ENCODE measurements around the gene BBLN.
"Not testable (repeated sequence)": the region's sequence is repeated elsewhere in the genome, so short reads cannot be mapped to it uniquely, and the experiment has no call there.

Gene BBLN

GRCh38 chr9:128124873-128125579 lies 35.0 kb upstream of the BBLN start:
- DNase-seq, result no peak

- no peak for DNase-seq
Measured at GRCh38 chr9:128125580-128126354, 34.3 kb upstream of the BBLN start.

- peak; percentile 80 for DNase-seq
Measured at GRCh38 chr9:128127568-128127989, 32.5 kb upstream of the BBLN start, which contains the start of gene PTGES2. Gene PTGES2 (minus strand): TSS chr9:128127729. CDS start chr9:128127717, 12 bp downstream.

- DNase-seq, result peak; percentile 89
Measured at GRCh38 chr9:128127990-128128835, 31.9 kb upstream of the BBLN start.

- no peak for DNase-seq
Measured at GRCh38 chr9:128128836-128129590, 31.1 kb upstream of the BBLN start.

- peak; percentile 35 for DNase-seq
Measured at GRCh38 chr9:128129976-128130590, 30.0 kb upstream of the BBLN start.

GRCh38 chr9:128130651-128131050 lies 29.4 kb upstream of the BBLN start:
- not testable (repeated sequence) for DNase-seq

- not testable (repeated sequence) for DNase-seq
Measured at GRCh38 chr9:128131346-128131745, 28.7 kb upstream of the BBLN start.

- not testable (repeated sequence) for DNase-seq
Measured at GRCh38 chr9:128132139-128132538, 27.9 kb upstream of the BBLN start.

GRCh38 chr9:128135561-128135960 lies 24.5 kb upstream of the BBLN start:
- not testable (repeated sequence) for DNase-seq

GRCh38 chr9:128136816-128137793 lies 23.0 kb upstream of the BBLN start:
- no peak for DNase-seq

- DNase-seq, result no peak
Measured at GRCh38 chr9:128138001-128138400, 22.1 kb upstream of the BBLN start.

- no peak for DNase-seq
Measured at GRCh38 chr9:128139621-128140020, 20.4 kb upstream of the BBLN start.

GRCh38 chr9:128141604-128142003 lies 18.5 kb upstream of the BBLN start:
- DNase-seq, result no peak

GRCh38 chr9:128142061-128142460 lies 18.0 kb upstream of the BBLN start:
- DNase-seq, result no peak

GRCh38 chr9:128142596-128142995 lies 17.5 kb upstream of the BBLN start:
- no peak for DNase-seq

- no peak for DNase-seq
Measured at GRCh38 chr9:128143525-128144238, 16.4 kb upstream of the BBLN start.

- DNase-seq, result no peak
Measured at GRCh38 chr9:128144239-128145181, 15.6 kb upstream of the BBLN start.

- DNase-seq, result no peak
Measured at GRCh38 chr9:128145536-128145935, 14.5 kb upstream of the BBLN start.
